GM19193 (cell line): ENCODE data around the gene PTPRR.

Experiments used
- POLR2A ChIP-seq: IDR thresholded peaks from 4 replicates; pipeline ENCODE4 v1.6.1; 2011; ENCODE audit not compliant: insufficient read depth, insufficient read length; ENCODE audit errors: extremely low read depth

Gene PTPRR

GRCh38 chr12:70920251-70920851, at the start of gene PTPRR:
Gene PTPRR, minus strand, starts transcription at chr12:70920738. Its CDS starts 348 bp downstream, at chr12:70920390.
- no peak for TF ChIP-seq POLR2A

- no peak for TF ChIP-seq POLR2A
Observed at GRCh38 chr12:70966996-70967790, 46.7 kb upstream of the PTPRR start.

GRCh38 chr12:70966046-70966445, 45.5 kb upstream of the PTPRR start:
- TF ChIP-seq POLR2A, result no peak

- no peak for TF ChIP-seq POLR2A
Observed at GRCh38 chr12:70964867-70965510, 44.5 kb upstream of the PTPRR start.

GRCh38 chr12:70963081-70963660, 42.6 kb upstream of the PTPRR start:
- no peak for TF ChIP-seq POLR2A

GRCh38 chr12:70962226-70962794, 41.8 kb upstream of the PTPRR start:
- no peak for TF ChIP-seq POLR2A

- TF ChIP-seq POLR2A, result no peak
Observed at GRCh38 chr12:70960484-70960883, 39.9 kb upstream of the PTPRR start.

GRCh38 chr12:70955415-70955814, 34.9 kb upstream of the PTPRR start:
- no peak for TF ChIP-seq POLR2A

- TF ChIP-seq POLR2A, result no peak
Observed at GRCh38 chr12:70950451-70950850, 29.9 kb upstream of the PTPRR start.

GRCh38 chr12:70948976-70949336, 28.4 kb upstream of the PTPRR start:
- TF ChIP-seq POLR2A, result no peak

- TF ChIP-seq POLR2A, result no peak
Observed at GRCh38 chr12:70948236-70948975, 27.9 kb upstream of the PTPRR start.

GRCh38 chr12:70936203-70936813, 15.8 kb upstream of the PTPRR start:
- no peak for TF ChIP-seq POLR2A

GRCh38 chr12:70933133-70933532, 12.6 kb upstream of the PTPRR start:
- no peak for TF ChIP-seq POLR2A

GRCh38 chr12:70929029-70929428, 8.5 kb upstream of the PTPRR start:
- TF ChIP-seq POLR2A, result no peak
